Smooth muscle cell (in vitro differentiated cells): ENCODE measurements around the gene TMEM151B. TPM values are rescaled to one million over a fixed set of nuclear protein-coding genes. Genes with fewer than 3 reads are reported as not detected.
A peak's percentile ranks its signal among the peaks of the same experiment; 100 is the strongest.

Experiments
- DNase-seq: peaks from one replicate; lab custom pipeline; 2025; ENCODE audit not compliant: unreplicated experiment; lab: John Stamatoyannopoulos, UW
- H2AFZ ChIP-seq: fragments of 200-600 bp; sonication (generic); 2 replicates; pipeline ENCODE4 v1.6.0; 2016; ENCODE audit warnings: antibody characterized with exemption, low read depth, mild to moderate bottlenecking
- H3F3A ChIP-seq: fragments of 200-600 bp; sonication (generic); 2 replicates; pipeline ENCODE4 v1.6.0; 2017; ENCODE audit warnings: antibody characterized with exemption, low read depth
- H3K27ac ChIP-seq: fragments of 200-600 bp; sonication (generic); 2 replicates; pipeline ENCODE4 v1.5.1; 2016; ENCODE audit warnings: low read depth, mild to moderate bottlenecking
- H3K27me3 ChIP-seq: fragments of 200-600 bp; sonication (generic); 2 replicates; pipeline ENCODE4 v1.6.1; 2016; ENCODE audit warnings: low read depth, mild to moderate bottlenecking
- H3K36me3 ChIP-seq: fragments of 200-600 bp; sonication (generic); 2 replicates; pipeline ENCODE4 v1.5.1; 2016; ENCODE audit warnings: low read depth
- H3K4me1 ChIP-seq: fragments of 200-600 bp; sonication (generic); 2 replicates; pipeline ENCODE4 v1.5.1; 2016; ENCODE audit warnings: low read depth
- H3K4me2 ChIP-seq: fragments of 200-600 bp; sonication (generic); 2 replicates; pipeline ENCODE4 v1.6.0; 2016; ENCODE audit warnings: mild to moderate bottlenecking
- H3K4me3 ChIP-seq: fragments of 200-600 bp; sonication (generic); 2 replicates; pipeline ENCODE4 v1.5.1; 2016; ENCODE audit warnings: mild to moderate bottlenecking
- H3K79me2 ChIP-seq: fragments of 200-600 bp; sonication (generic); 2 replicates; pipeline ENCODE4 v1.6.0; 2016; ENCODE audit warnings: low read depth, mild to moderate bottlenecking
- H3K9ac ChIP-seq: fragments of 200-600 bp; sonication (generic); 2 replicates; pipeline ENCODE4 v1.6.0; 2016; ENCODE audit warnings: low read depth
- H3K9me3 ChIP-seq: fragments of 200-600 bp; sonication (generic); replicated peaks from 2 replicates; pipeline ENCODE4 v1.5.1; 2016; ENCODE audit warnings: low read depth
- H4K20me1 ChIP-seq: fragments of 200-600 bp; sonication (generic); 2 replicates; pipeline ENCODE4 v1.6.0; 2016; ENCODE audit warnings: low read depth
- CTCF ChIP-seq: fragments of 200-600 bp; sonication (generic); IDR thresholded peaks from 2 replicates; pipeline ENCODE4 v1.5.1; 2017; ENCODE audit warnings: borderline replicate concordance, mild to moderate bottlenecking, antibody characterized with exemption; ENCODE audit not compliant: insufficient read depth, poor library complexity, severe bottlenecking
- WGBS: methylation state at CpG from one replicate; pipeline ENCODE4 v1.1.7; 2016; ENCODE audit warnings: low lambda C conversion rate; 5-methylcytosine and 5-hydroxymethylcytosine counted together
- polyA plus RNA-seq: library from polyadenylated mRNA; unstranded; fragments of >200 nt; fragmentation: Nextera tagmentation; extraction: Ambion mirVana; gene quantifications from 2 replicates; pipeline ENCODE4 v1.2.1, GENCODE V29; 2016
- total RNA-seq: library from RNA; depleted of rRNA; stranded (reverse); fragments of >200 nt; gene quantifications from 2 replicates; pipeline ENCODE4 v1.2.3, GENCODE V29; 2014

Gene TMEM151B
- total and polyA plus RNA-seq, 2 experiments from 2014 or later, result not detected

DNA sequence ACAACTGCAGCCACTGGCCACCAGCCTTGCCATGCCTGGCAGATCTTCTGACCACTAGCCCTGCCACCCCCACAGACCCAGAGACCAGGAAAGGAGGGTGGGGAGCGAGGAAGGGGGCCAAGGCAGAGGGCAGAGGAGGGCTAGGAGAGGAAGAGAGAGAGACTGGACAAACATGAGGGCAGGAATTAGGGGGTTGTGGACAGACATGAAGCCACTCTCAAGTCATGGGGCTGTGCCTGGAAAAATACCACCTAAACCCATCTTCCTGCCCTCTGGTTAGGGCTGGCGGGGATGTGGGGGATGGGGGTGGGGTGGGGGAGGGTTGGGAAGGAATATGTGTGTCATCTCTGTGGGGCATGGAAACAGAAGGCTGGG lies 48.3 kb upstream of the TMEM151B start:
- H3K9ac ChIP-seq, result no peak overlapping the region
- no peaks in the 10 kb centered on the region for H3K27me3 ChIP-seq
- peaks cover 9% of the 10 kb centered on the region for H3F3A ChIP-seq
- H3K36me3 ChIP-seq, result no peaks in the 10 kb centered on the region
- TF ChIP-seq CTCF, result no peak
- no peaks in the 10 kb centered on the region for H4K20me1 ChIP-seq
- no peak overlapping the region for H3K4me2 ChIP-seq
- no peak overlapping the region for H3K27ac ChIP-seq
- DNase-seq, result no peak
- H3K79me2 ChIP-seq, result no peaks in the 10 kb centered on the region
- no peak overlapping the region for H3K4me3 ChIP-seq
- WGBS, result 83% methylated on average over 2 of the region's 2 CpGs
- H2AFZ ChIP-seq, result no peak overlapping the region
- H3K9me3 ChIP-seq, result no peaks in the 10 kb centered on the region
- H3K4me1 ChIP-seq, result peaks cover 54% of the 10 kb centered on the region

DNA sequence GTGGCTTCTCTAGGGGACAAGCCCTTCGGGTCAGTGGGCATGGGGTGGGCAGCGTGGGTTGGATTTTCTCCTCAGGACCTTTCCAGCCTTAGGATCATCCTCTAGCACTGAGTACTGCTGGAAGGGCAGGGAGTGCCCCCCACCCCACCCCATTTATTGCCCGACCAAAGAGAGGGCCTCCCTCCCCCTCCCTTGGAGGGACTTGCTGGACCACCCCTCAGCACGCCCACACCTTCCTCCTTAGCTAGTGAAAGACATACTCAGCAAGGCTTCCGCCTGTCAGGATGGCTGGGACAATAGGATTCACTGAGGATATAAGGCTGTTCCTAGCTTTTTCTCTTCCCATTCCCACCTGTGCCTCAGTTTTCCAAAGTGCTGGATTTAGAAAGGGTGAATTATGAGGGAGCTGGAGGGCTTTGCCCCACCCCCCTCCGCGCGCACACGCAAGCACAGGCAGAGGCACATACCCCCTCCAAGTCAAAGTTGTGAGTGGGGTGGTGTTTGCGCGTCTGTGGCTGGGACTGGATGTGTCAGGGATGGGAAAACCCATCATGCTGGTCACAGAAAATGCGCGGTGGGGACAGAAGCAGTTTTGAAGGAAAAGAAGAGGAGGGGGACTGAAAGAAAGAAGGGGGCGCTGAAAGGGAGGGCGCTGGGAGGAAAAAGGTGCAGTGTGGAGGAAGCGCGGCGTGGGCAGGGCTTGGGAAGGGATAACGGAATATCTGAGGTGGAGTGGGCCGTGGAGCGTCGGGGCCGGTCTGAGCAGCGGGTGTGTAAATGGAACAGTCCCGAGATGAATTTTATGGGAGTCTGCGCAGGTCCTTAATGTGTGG lies 47.5 kb upstream of the TMEM151B start:
- H3F3A ChIP-seq, result peaks cover 9% of the 10 kb centered on the region
- WGBS, result 21% methylated on average over 19 of the region's 26 CpGs
- DNase-seq, result no peak
- H2AFZ ChIP-seq, result peak overlapping the region; percentile 54
- H3K27me3 ChIP-seq, result no peaks in the 10 kb centered on the region
- H3K36me3 ChIP-seq, result no peaks in the 10 kb centered on the region
- no peaks in the 10 kb centered on the region for H3K79me2 ChIP-seq
- H3K9ac ChIP-seq, result no peak overlapping the region
- TF ChIP-seq CTCF, result no peak
- H3K4me2 ChIP-seq, result peak overlapping the region; percentile 96
- H3K27ac ChIP-seq, result no peak overlapping the region
- peak overlapping the region; percentile 57 for H3K4me3 ChIP-seq
- no peaks in the 10 kb centered on the region for H4K20me1 ChIP-seq
- H3K4me1 ChIP-seq, result peaks cover 48% of the 10 kb centered on the region
- H3K9me3 ChIP-seq, result no peaks in the 10 kb centered on the region

- Histone ChIP-seq H3K27me3 (no peaks in the 10 kb centered on the region), H3K4me1 (peaks cover 42% of the 10 kb centered on the region), H3K79me2 (no peaks in the 10 kb centered on the region), H3F3A (peaks cover 9% of the 10 kb centered on the region), H3K4me3 (peak within 1 kb of the TSS; percentile 57), H3K4me2 (peak within 1 kb of the TSS; percentile 96), H2AFZ (peak within 1 kb of the TSS; percentile 63), H3K36me3 (no peaks in the 10 kb centered on the region), H3K9me3 (no peaks in the 10 kb centered on the region), H4K20me1 (no peaks in the 10 kb centered on the region), H3K27ac (no peak within 1 kb of the TSS), H3K9ac (no peak within 1 kb of the TSS)
- peak; percentile 8 for TF ChIP-seq CTCF
- DNase-seq, result peak; percentile 45
- 5% methylated on average over 36 of the region's 73 CpGs for WGBS
These were observed 46.8 kb upstream of the TMEM151B start, which contains the start of gene SLC29A1 for GRCh38 chr6:44223319-44224028. TSS of gene SLC29A1 (plus strand) at chr6:44223595. CDS start at chr6:44227314, 3,719 bp downstream.
